Left hindlimb (tissue), 1 donor: ENCODE measurements around the gene R3HDM2.

Source experiments
- DNase-seq: peaks from one replicate; pipeline ENCODE4 v3.0.0-alpha.2; 2018

R3HDM2 gene

GRCh38 chr12:57237932-57238853 is 192.7 kb downstream of the R3HDM2 start:
- no peak for DNase-seq

- no peak for DNase-seq
Measured at GRCh38 chr12:57237596-57237931, 193.3 kb downstream of the R3HDM2 start.

GRCh38 chr12:57236925-57237595 is 193.8 kb downstream of the R3HDM2 start:
- DNase-seq = peak; percentile 74

- DNase-seq = no peak
Measured at GRCh38 chr12:57236201-57236924, 194.5 kb downstream of the R3HDM2 start.

GRCh38 chr12:57235728-57236131 is 195.1 kb downstream of the R3HDM2 start:
- DNase-seq = no peak

- DNase-seq = peak; percentile 90
Measured at GRCh38 chr12:57235017-57235727, 195.7 kb downstream of the R3HDM2 start.

- no peak for DNase-seq
Measured at GRCh38 chr12:57234571-57235016, 196.2 kb downstream of the R3HDM2 start.

- no peak for DNase-seq
Measured at GRCh38 chr12:57234233-57234570, 196.6 kb downstream of the R3HDM2 start.

- DNase-seq = no peak
Measured at GRCh38 chr12:57233357-57234232, 197.2 kb downstream of the R3HDM2 start.

- peak; percentile 44 for DNase-seq
Measured at GRCh38 chr12:57232156-57232756, 198.6 kb downstream of the R3HDM2 start.

- peak; percentile 26 for DNase-seq
Measured at GRCh38 chr12:57231276-57232021, 199.4 kb downstream of the R3HDM2 start.

GRCh38 chr12:57230381-57231155 is 200.3 kb downstream of the R3HDM2 start:
- DNase-seq = peak; percentile 28

GRCh38 chr12:57229634-57230380 is 201.0 kb downstream of the R3HDM2 start, which contains the start of gene SHMT2:
Gene SHMT2 (plus strand): TSS chr12:57229711. CDS start chr12:57229779, 68 bp downstream.
- peak; percentile 96 for DNase-seq

- no peak for DNase-seq
Measured at GRCh38 chr12:57229046-57229633, 201.7 kb downstream of the R3HDM2 start.

GRCh38 chr12:57227315-57228115 is 203.3 kb downstream of the R3HDM2 start:
- DNase-seq = no peak

- no peak for DNase-seq
Measured at GRCh38 chr12:57226588-57227314, 204.1 kb downstream of the R3HDM2 start.

GRCh38 chr12:57225680-57226210 is 205.1 kb downstream of the R3HDM2 start:
- DNase-seq = no peak
